Measurements from ENCODE around the gene RBMY1J. TPM values are rescaled to one million over a fixed set of nuclear protein-coding genes. Genes with fewer than 3 reads are reported as not detected.

RBMY1J gene
- total and polyA plus RNA-seq, 2 of the 4 experiments (the other 2 are of a cell fraction), result not detected

GRCh38 chrY:22370623-22371022, 32.6 kb upstream of the RBMY1J start:
- intact Hi-C loops (cut with micrococcal nuclease) (no loop called here), in situ Hi-C loops (cut with MboI; ENCODE audit: low sequenced_read_pairs) (no loop called here), dilution Hi-C loops (cut with HindIII; ENCODE audit: low sequenced_read_pairs, unreplicated experiment) (no loop called here)
- H3K4me1 ChIP-seq (ENCODE audit: control insufficient read depth, insufficient read depth, low read length), result no peaks in the 10 kb centered on the region
- H3K27ac ChIP-seq (ENCODE audit: insufficient read depth, low read length), result no peak overlapping the region
- no peak overlapping the region for H3K18ac ChIP-seq (ENCODE audit: low read depth, low read length)
- no peak overlapping the region for H4K8ac ChIP-seq (ENCODE audit: low read depth in 2 of 2, low read length in 2 of 2)
- H4K20me1 ChIP-seq (ENCODE audit: insufficient read depth, low read length), result no peaks in the 10 kb centered on the region
- H2AK5ac ChIP-seq (ENCODE audit: low read depth, low read length), result no peak overlapping the region
- no peak overlapping the region for H3K23ac ChIP-seq (ENCODE audit: low read depth, low read length)
- H2BK20ac ChIP-seq (ENCODE audit: low read depth, low read length), result no peak overlapping the region
- CTCF ChIA-PET, result no interaction called here
- H2BK5ac ChIP-seq (ENCODE audit: low read depth, low read length, poor library complexity, severe bottlenecking), result no peak overlapping the region
- DNase-seq (no peak), ATAC-seq (ENCODE audit: low read depth) (no peak)
- H3K9me1 ChIP-seq (ENCODE audit: insufficient read depth, low read length), result no peaks in the 10 kb centered on the region
- H4K5ac ChIP-seq (ENCODE audit: low read depth, low read length), result no peak overlapping the region
- H3K14ac ChIP-seq (replicated peaks; ENCODE audit: low read depth, low read length), result no peak overlapping the region
- no peak overlapping the region for H3K56ac ChIP-seq (ENCODE audit: extremely low read depth, insufficient read depth, low read length)
- no peak overlapping the region for H4K91ac ChIP-seq (ENCODE audit: insufficient read depth, low read depth, low read length)
- no peak overlapping the region for H2AFZ ChIP-seq (replicated peaks; ENCODE audit: low read length, poor library complexity)
- TF ChIP-seq SMC3 (IDR thresholded peaks at IDR 0.05; ENCODE audit: low read depth, low read length) (no peak), FOS (IDR thresholded peaks at IDR 0.05; ENCODE audit: low read depth, low read length) (no peak), MAZ (IDR thresholded peaks at IDR 0.05; ENCODE audit: borderline replicate concordance, low read depth, low read length) (no peak), RAD21 (IDR thresholded peaks at IDR 0.05; ENCODE audit: low read length) (no peak), ELK1 (IDR thresholded peaks at IDR 0.05; ENCODE audit: borderline replicate concordance, low read depth, low read length) (no peak), NFE2L2 (IDR thresholded peaks at IDR 0.05; ENCODE audit: low read depth, low read length) (no peak), RFX5 (IDR thresholded peaks at IDR 0.05; ENCODE audit: low read depth, low read length) (no peak), BHLHE40 (IDR thresholded peaks at IDR 0.05; ENCODE audit: low read depth, low read length) (no peak), CTCF (conservative IDR thresholded peaks at IDR 0.05; ENCODE audit: low read depth, low read length) (no peak), CHD1 (IDR thresholded peaks at IDR 0.05; ENCODE audit: low read depth, low read length) (no peak), CEBPB (IDR thresholded peaks at IDR 0.05; ENCODE audit: low read depth, low read length) (no peak), RCOR1 (IDR thresholded peaks at IDR 0.05; ENCODE audit: insufficient replicate concordance, low read length) (no peak), MXI1 (IDR thresholded peaks at IDR 0.05; ENCODE audit: borderline replicate concordance, low read depth, low read length) (no peak)
- TF ChIP-seq, protein P1, sequence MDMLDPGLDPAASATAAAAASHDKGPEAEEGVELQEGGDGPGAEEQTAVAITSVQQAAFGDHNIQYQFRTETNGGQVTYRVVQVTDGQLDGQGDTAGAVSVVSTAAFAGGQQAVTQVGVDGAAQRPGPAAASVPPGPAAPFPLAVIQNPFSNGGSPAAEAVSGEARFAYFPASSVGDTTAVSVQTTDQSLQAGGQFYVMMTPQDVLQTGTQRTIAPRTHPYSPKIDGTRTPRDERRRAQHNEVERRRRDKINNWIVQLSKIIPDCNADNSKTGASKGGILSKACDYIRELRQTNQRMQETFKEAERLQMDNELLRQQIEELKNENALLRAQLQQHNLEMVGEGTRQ (IDR thresholded peaks at IDR 0.05; ENCODE audit: low read depth, low read length), result no peak
- no peak overlapping the region for H3K4me2 ChIP-seq (ENCODE audit: low read depth, low read length)
- H2BK15ac ChIP-seq (ENCODE audit: low read depth, low read length), result no peak overlapping the region
- no peak overlapping the region for H3K4ac ChIP-seq (ENCODE audit: low read depth, low read length)
- H2AK9ac ChIP-seq (replicated peaks; ENCODE audit: low read depth, low read length, poor library complexity), result no peak overlapping the region
- H3K27me3 ChIP-seq (ENCODE audit: control insufficient read depth, insufficient read depth, low read length), result no peaks in the 10 kb centered on the region
- no peak overlapping the region for H3K4me3 ChIP-seq (ENCODE audit: insufficient read depth, low read depth, low read length)
- H2BK120ac ChIP-seq (ENCODE audit: low read depth, low read length), result no peak overlapping the region
- no peak overlapping the region for H3K9ac ChIP-seq (ENCODE audit: low read depth, low read length)
- POLR2A ChIA-PET (ENCODE audit: unreplicated experiment), result no interaction called here
- no TSS peak for BruUV-seq (replicated peaks)
- no peaks in the 10 kb centered on the region for H3K9me3 ChIP-seq (ENCODE audit: control insufficient read depth, insufficient read depth, low read length)
- H3K36me3 ChIP-seq (ENCODE audit: control insufficient read depth, insufficient read depth, low read length), result no peaks in the 10 kb centered on the region
- H3K79me1 ChIP-seq (ENCODE audit: low read depth in 1 of 2, low read length in 2 of 2), result no peaks in the 10 kb centered on the region

Measured in IMR-90 (cell line).